DND-41 (cell line): Measurements from ENCODE around the gene WNT3A.

ENCODE experiments used
- CTCF ChIP-seq: IDR thresholded peaks from 2 replicates; pipeline ENCODE4 v1.5.1; 2012; ENCODE audit warnings: borderline replicate concordance, low read length, moderate library complexity, mild to moderate bottlenecking; ENCODE audit not compliant: poor library complexity, severe bottlenecking; ENCODE audit errors: extremely low read depth
- EZH2 ChIP-seq: IDR thresholded peaks from 3 replicates; pipeline ENCODE4 v1.6.1; 2012; ENCODE audit warnings: borderline replicate concordance, low read depth, mild to moderate bottlenecking, moderate library complexity, low read length, inconsistent platforms; ENCODE audit not compliant: severe bottlenecking

DNA sequence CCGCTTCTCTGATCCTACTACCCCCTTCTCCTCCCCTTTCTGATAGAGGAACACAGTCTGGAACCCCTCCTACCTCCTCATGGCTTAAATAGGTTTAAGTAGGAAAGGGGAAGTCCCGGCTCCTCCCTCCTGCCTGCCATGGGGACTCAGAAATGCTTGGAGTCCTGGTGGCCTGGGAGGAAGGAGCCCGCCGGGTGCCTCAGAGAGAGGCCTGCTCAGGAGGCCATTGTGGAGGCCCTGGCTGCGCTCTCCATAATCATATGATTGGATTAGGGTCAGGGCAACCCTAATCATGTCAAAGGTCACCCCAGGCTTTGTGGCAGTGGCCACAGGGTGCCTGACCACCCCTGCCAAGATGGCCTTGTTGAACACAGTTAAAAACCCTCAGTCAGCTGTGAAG, 29.0 kb downstream of the WNT3A start:
- TF ChIP-seq CTCF (no peak), EZH2 (no peak)
